SK-N-MC (cell line): ENCODE measurements around the gene RHOXF1.
"Not testable (repeated sequence)": the region's sequence is repeated elsewhere in the genome, so short reads cannot be mapped to it uniquely, and the experiment has no call there.

Experiments
- EZH2 ChIP-seq: fragments of 200-600 bp; sonication (generic); IDR thresholded peaks from one replicate; pipeline ENCODE4 v1.6.1; 2017; ENCODE audit warnings: antibody characterized with exemption
- FOXP2 ChIP-seq: optimal IDR thresholded peaks from 2 replicates; pipeline ENCODE3; 2011; ENCODE audit warnings: mild to moderate bottlenecking, moderate library complexity; ENCODE audit not compliant: insufficient read depth; ENCODE audit errors: extremely low read length, control extremely low read depth
- POLR2AphosphoS5 ChIP-seq: IDR thresholded peaks from 2 replicates; pipeline ENCODE4 v1.6.1; 2012; ENCODE audit warnings: mild to moderate bottlenecking, low read depth, low read length, borderline replicate concordance

GRCh38 chrX:120128306-120128846 lies 12.7 kb upstream of the RHOXF1 start:
- TF ChIP-seq EZH2, POLR2AphosphoS5, FOXP2: not testable (repeated sequence)
